Measurements from ENCODE around the gene TENM4. TPM values are rescaled to one million over a fixed set of nuclear protein-coding genes. Genes with fewer than 3 reads are reported as not detected.

The TENM4 gene
- polyA plus RNA-seq, 1 of the 3 experiments (the other 2 are of a cell fraction) = 16.7 TPM

DNA sequence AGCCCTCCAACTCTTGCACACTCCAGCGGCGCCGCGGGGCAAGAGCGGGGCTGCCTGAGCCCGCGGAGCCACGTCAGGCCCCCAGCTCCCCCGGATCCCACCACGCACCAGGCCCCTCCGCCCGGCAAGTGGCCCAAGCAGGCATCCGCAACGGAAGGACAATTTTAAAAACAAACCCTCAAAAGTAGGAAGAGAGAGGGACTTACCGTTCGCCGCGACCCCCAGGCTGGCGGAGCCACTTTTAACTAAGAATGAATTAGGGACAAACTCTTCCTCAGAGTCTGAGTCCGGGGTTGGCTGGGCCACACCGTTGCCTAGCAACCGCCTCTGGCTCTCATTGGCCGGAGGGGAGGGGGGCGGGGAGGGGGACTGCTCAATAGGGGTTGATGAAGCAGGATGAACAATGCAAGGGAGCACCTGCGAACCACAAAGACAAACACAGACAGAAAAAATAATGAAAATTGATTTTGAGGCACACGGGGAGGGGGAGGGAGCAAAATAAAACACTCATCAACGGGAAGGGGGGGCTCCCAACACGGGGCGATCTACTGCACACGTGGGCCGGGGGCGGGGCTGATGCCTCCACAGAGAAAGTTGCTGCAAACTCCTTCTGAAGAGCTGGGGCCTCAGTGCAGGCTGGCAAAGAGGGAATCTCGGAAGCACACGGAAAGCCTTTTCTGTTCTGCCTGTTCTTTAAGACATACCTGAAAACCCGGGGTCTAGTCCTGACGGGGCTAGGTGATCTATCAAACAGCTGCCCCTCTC lies 478.7 kb downstream of the TENM4 start (continued):
- TF ChIP-seq RFX5 (IDR thresholded peaks at IDR 0.05; ENCODE audit: low read length) = no peak
- TF ChIP-seq, protein P1, sequence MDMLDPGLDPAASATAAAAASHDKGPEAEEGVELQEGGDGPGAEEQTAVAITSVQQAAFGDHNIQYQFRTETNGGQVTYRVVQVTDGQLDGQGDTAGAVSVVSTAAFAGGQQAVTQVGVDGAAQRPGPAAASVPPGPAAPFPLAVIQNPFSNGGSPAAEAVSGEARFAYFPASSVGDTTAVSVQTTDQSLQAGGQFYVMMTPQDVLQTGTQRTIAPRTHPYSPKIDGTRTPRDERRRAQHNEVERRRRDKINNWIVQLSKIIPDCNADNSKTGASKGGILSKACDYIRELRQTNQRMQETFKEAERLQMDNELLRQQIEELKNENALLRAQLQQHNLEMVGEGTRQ (IDR thresholded peaks at IDR 0.05; ENCODE audit: borderline replicate concordance, low read depth, low read length) = 0 out of 2 replicates have a peak, but pooled peaks have one; percentile 12
- no peak for TF ChIP-seq FOXJ3 (CRISPR knock-in tag; IDR thresholded peaks at IDR 0.05)
- no peak; a peak in 1 of 4 replicates for TF ChIP-seq EP300 (IDR thresholded peaks at IDR 0.05; ENCODE audit: borderline replicate concordance in 1 of 2, low read depth in 1 of 2, low read length in 1 of 2)
- TF ChIP-seq GABPA (IDR thresholded peaks at IDR 0.05; ENCODE audit: low read depth) = no peak
- TF ChIP-seq, protein P2, sequence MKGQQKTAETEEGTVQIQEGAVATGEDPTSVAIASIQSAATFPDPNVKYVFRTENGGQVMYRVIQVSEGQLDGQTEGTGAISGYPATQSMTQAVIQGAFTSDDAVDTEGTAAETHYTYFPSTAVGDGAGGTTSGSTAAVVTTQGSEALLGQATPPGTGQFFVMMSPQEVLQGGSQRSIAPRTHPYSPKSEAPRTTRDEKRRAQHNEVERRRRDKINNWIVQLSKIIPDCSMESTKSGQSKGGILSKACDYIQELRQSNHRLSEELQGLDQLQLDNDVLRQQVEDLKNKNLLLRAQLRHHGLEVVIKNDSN (IDR thresholded peaks at IDR 0.05; ENCODE audit: borderline replicate concordance, low read depth) = peak; percentile 67; the same call in 1 of the 2 replicates
- TF ChIP-seq, protein P3, sequence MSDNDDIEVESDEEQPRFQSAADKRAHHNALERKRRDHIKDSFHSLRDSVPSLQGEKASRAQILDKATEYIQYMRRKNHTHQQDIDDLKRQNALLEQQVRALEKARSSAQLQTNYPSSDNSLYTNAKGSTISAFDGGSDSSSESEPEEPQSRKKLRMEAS (IDR thresholded peaks at IDR 0.05; ENCODE audit: low read depth) = 0 out of 2 replicates have a peak, but pooled peaks have one; percentile 48
- TF ChIP-seq FOXM1 (IDR thresholded peaks at IDR 0.05; ENCODE audit: low read depth) = no peak
- TF ChIP-seq POLR2AphosphoS5 (IDR thresholded peaks at IDR 0.05; ENCODE audit: low read depth, low read length) = no peak
- no peak for TF ChIP-seq FOSL2 (IDR thresholded peaks at IDR 0.05; ENCODE audit: borderline replicate concordance, low read depth)

DNA sequence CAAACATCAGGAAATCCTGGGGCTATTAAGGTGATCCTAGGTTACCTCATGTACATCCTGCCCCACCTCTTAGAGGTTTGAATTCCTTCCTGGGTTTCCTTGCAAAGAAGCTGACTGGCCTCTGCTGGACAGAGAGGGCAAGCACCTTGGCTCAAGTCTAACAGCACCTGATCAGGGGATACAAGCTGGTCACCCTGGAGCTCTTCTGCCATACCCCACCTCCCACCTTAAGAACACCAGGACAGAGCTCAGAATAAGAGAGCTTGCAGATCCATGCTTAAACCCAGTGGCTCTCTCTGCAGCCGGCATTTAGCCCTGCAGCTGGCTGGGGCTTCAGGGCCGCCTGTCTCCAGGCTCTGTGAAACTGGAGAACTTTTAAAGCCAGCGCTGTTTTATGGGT lies 479.6 kb downstream of the TENM4 start:
- Histone ChIP-seq H3K27me3 (ENCODE audit: insufficient read depth) (no peaks in the 10 kb centered on the region), H4K20me1 (ENCODE audit: insufficient read depth) (no peaks in the 10 kb centered on the region), H3K79me2 (ENCODE audit: insufficient read depth) (no peaks in the 10 kb centered on the region), H3K27ac (ENCODE audit: low read depth in 2 of 2, low read length in 1 of 2) (peak overlapping the region in 1 of 2 experiments; percentile 87; a peak in 2 of 4 replicates), H3K9ac (no peak overlapping the region), H3K4me2 (peak overlapping the region; percentile 74), H3K9me2 (no peaks in the 10 kb centered on the region), H2AFZ (ENCODE audit: low read depth) (no peak overlapping the region), H3K9me3 (no peaks in the 10 kb centered on the region), H3K4me1 (ENCODE audit: control insufficient read depth in 1 of 2, insufficient read depth in 2 of 2, low read depth in 1 of 2, low read length in 1 of 2) (peaks cover 10 to 46% of the 10 kb centered on the region in 2 experiments; a peak in 3 of 4 replicates), H3K4me3 (ENCODE audit: low read depth in 2 of 2, low read length in 1 of 2) (peak overlapping the region; percentile 58 to 68; a peak in 3 of 4 replicates), H3K36me3 (replicated peaks in 1 of 2; ENCODE audit: control insufficient read depth in 1 of 2, insufficient read depth in 2 of 2, low read length in 1 of 2) (no peaks in the 10 kb centered on the region), H3F3A (replicated peaks; ENCODE audit: insufficient read depth) (no peaks in the 10 kb centered on the region)
- POLR2A ChIA-PET = interaction anchor here (0.7 to 3.2 kb wide), 10 partner anchors 17 to 316 kb away, joined by 3 to 15 read pairs (median 4); no protein-coding TSS in a partner anchor
- WGBS (ENCODE audit: low lambda C conversion rate) = 54% methylated on average over 2 of the region's 3 CpGs
- CTCF ChIA-PET = interaction anchor here (0.5 to 6.9 kb wide), 42 partner anchors 9 to 1825 kb away, joined by 3 to 103 read pairs (median 4); partner anchors contain the start of gene TENM4
- peak; percentile 81 for TF ChIP-seq RAD21 (IDR thresholded peaks at IDR 0.05; ENCODE audit: low read length)
- no peak for TF ChIP-seq CHD2 (IDR thresholded peaks at IDR 0.05; ENCODE audit: low read length, partially characterized antibody)
- TF ChIP-seq, protein P4, sequence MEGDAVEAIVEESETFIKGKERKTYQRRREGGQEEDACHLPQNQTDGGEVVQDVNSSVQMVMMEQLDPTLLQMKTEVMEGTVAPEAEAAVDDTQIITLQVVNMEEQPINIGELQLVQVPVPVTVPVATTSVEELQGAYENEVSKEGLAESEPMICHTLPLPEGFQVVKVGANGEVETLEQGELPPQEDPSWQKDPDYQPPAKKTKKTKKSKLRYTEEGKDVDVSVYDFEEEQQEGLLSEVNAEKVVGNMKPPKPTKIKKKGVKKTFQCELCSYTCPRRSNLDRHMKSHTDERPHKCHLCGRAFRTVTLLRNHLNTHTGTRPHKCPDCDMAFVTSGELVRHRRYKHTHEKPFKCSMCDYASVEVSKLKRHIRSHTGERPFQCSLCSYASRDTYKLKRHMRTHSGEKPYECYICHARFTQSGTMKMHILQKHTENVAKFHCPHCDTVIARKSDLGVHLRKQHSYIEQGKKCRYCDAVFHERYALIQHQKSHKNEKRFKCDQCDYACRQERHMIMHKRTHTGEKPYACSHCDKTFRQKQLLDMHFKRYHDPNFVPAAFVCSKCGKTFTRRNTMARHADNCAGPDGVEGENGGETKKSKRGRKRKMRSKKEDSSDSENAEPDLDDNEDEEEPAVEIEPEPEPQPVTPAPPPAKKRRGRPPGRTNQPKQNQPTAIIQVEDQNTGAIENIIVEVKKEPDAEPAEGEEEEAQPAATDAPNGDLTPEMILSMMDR (IDR thresholded peaks at IDR 0.05) = peak; percentile 58
- no peak for TF ChIP-seq NFIC (IDR thresholded peaks at IDR 0.05; ENCODE audit: borderline replicate concordance)
- TF ChIP-seq FOXM1 (IDR thresholded peaks at IDR 0.05; ENCODE audit: low read depth) = no peak
- TF ChIP-seq SMC3 (IDR thresholded peaks at IDR 0.05; ENCODE audit: low read depth, low read length) = peak; percentile 64
- DNase-seq = peak; percentile 66

Measured in SK-N-SH (cell line).